HG03521 (cell line): ENCODE measurements around the gene PDLIM7.
"Not testable (repeated sequence)": the region's sequence is repeated elsewhere in the genome, so short reads cannot be mapped to it uniquely, and the experiment has no call there.

ENCODE experiments used
- ATAC-seq: cut with Tn5 transposase; IDR thresholded peaks from one replicate; pipeline ENCODE4 v1.9.1; 2021; ENCODE audit warnings: mild to moderate bottlenecking, moderate library complexity; ENCODE audit not compliant: unreplicated experiment

PDLIM7 gene

GRCh38 chr5:177492841-177493240, 4.6 kb downstream of the PDLIM7 start:
- ATAC-seq, result no peak

DNA sequence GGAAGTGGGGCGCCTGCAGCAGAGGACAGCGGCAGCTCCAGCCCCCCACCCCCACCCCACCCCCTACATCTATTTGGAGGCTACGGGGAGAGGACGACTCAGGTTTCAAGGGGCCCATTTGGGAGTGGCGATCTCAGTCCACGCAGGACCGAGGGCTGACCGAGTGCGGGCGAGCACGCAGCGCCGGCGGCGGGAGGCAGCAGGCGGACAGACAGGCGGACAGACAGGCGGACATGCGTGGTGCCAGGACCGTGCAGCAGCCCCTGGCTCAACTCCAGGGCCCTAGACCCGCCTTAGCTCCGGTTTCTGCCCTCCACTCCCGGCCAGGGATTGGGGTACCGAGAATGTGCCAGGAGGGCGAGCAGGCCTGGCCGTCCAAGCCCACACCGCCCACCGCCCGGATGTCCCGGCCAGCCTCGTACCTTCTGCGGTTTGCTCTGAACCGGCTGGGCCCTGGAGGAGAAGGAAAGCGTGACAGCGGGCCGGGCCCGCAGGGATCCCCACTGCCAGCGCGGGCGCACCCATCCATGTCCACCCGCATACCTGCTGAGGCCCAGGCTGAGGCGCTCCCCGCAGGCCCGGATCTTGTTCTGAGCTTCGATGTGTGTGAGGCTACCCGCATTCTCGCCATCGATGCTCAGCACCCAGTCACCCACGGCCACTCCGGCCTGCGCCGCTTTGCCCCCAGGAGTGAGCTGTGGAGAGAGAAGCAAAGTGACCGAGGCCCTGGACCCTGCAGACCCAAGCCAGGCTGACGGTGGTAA, 5.2 kb downstream of the PDLIM7 start:
- ATAC-seq, result no peak

- ATAC-seq, result no peak
Measured at GRCh38 chr5:177491429-177491945, 5.9 kb downstream of the PDLIM7 start.

GRCh38 chr5:177490992-177491391, 6.4 kb downstream of the PDLIM7 start:
- no peak for ATAC-seq

- ATAC-seq, result no peak
Measured at GRCh38 chr5:177490311-177490991, 7.0 kb downstream of the PDLIM7 start.

GRCh38 chr5:177489119-177489716, 8.2 kb downstream of the PDLIM7 start:
- no peak for ATAC-seq

GRCh38 chr5:177487975-177488374, 9.4 kb downstream of the PDLIM7 start:
- ATAC-seq, result no peak

DNA sequence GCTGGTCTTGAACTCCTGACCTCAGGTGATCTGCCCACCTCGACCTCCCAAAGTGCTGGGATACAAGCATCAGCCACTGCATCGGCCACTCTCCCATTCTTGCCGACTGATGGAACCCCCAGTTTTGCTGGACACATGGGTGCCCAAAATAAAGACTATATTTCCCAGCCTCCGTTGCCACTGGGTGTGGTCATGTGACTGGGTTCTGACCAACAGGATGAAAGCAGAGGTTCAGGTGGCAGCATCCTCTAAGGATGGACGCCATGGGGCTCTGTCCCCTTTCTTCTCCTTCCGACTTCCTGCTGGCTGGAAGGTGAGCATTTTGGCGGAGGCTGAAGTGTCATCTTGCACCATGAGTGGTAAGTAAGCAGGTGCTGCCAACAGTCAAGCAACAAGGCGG, 10.3 kb downstream of the PDLIM7 start:
- no peak for ATAC-seq

- ATAC-seq, result no peak
Measured at GRCh38 chr5:177486256-177486655, 11.1 kb downstream of the PDLIM7 start.

- ATAC-seq, result not testable (repeated sequence)
Measured at GRCh38 chr5:177485753-177486152, 11.7 kb downstream of the PDLIM7 start.

- ATAC-seq, result no peak
Measured at GRCh38 chr5:177484902-177485549, 12.4 kb downstream of the PDLIM7 start.

- ATAC-seq, result no peak
Measured at GRCh38 chr5:177483994-177484901, 13.2 kb downstream of the PDLIM7 start.

GRCh38 chr5:177483042-177483441, 14.4 kb downstream of the PDLIM7 start:
- ATAC-seq, result no peak

DNA sequence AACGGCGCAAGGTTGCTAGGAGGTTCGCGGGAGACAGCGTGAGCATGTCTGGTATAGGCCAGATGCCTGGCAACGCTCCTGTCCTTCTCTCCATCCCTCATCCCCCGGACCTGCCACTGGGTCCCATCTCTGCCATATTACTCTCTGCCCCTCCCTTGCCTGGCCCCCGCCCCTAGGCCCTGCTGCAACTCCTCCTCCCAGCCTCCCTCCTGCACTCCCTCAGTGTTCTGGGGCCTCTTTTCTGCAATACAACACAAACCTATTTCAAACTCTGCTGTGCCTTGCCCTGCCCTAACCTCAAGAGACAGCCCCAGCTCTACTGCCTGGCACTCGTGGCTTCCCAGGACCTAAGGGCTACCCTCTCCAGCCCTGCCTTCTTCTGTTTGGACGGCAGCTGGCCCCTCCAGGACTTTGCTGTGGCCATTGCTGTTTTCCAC, 15.0 kb downstream of the PDLIM7 start:
- no peak for ATAC-seq

DNA sequence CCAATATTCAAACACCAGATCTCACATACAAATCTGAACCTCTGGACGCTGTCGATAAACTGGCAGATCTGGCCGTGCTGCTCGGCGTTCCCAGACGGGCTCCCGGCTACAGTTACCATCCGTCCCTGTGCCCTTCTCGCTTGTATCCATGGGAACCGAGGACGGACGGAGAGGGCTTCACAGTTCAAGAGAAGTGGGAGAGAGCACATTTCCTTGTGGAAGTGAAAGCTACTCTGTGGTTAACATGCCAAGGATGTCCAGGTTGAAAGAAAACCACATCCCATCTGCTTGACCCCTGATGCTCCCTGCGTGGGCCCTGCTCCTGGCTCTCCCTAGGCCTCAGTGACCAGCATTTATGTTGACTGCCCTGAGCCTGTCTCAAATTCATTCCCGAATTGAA, 17.6 kb downstream of the PDLIM7 start:
- ATAC-seq, result no peak

DNA sequence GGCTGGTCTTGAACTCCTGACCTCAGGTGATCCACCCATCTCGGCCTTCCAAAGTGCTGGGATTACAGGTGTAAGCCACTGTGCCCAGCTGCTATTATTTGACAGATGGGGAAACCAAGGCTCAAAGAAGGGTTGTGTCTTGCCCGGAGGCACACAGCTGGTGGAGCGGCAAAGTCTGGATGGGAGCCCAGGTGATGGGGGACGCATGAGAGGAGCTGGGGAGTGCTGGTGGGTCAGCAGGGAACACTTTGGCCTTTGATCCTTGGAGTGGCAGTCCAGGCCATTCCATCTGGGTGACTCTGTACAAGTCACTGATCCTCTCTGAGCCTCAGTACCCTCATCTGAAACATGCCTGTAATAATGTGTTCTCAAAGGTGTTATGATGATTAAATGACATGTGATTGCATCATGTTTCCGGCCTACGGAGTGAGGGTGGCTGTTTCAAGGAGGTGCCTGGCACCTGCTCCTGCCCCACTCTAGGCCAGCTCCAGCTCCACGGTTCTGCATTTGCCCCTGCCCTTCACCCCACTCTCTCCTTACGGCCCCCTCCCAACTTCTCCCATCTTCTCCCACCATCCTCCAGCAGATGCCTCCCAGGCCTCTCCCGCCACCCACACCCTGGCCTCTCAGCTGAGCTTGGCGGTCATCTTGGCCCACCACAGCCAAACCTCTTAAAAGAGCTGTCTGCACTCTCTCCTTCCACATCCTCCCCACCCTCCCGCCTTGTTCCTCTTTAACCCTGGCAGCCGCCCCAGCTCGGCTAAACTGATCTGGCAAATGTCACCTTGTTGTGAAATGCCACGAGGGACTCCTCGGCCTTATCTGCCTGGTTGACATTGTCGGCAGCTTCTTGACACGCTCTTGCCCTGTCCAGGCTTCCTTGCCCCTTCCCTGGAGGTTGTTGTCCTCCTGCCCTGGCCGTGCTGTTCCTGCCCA, 18.4 kb downstream of the PDLIM7 start:
- no peak for ATAC-seq

DNA sequence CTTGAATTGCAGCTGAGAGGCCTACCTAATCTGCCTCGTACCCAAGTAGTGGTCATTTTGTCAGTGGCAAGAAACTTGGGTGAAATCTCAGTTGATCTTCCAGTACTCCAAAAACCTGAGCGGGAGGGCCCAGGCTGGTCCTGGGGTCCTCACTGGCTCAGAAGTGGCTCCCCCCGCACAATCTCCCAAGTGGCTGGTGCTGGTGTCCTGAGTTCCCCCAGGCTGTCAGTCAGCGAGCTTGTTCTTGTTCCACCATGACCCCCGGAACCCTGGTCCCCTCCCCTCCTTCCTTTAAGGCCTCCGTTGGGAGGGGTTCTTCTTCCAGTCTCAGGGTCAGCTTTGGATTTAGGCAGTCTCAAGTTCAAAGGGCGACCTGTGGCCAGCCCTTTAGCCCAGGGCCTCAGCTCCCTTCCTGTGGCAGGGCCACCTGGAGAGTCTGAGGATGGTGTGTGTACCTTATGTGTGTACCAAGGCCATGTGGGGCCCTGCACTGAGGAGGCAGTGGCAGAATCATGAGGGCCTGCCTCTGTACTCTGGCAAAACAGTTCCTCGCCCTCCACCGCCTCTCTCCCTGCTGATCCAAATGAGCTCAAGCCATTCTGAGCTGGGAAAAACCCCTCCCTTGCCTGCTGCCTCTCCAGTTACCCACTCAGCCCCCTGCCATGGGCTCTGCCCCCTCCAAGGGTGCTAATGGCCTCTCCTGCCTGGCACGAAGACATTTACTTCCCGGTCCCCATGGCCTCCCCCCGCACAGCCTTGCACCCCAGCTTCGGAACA, 19.5 kb downstream of the PDLIM7 start:
- no peak for ATAC-seq

GRCh38 chr5:177476531-177477233, 20.7 kb downstream of the PDLIM7 start:
- no peak for ATAC-seq
